ENCODE measurements around the gene CLDN19.
A peak's percentile ranks its signal among the peaks of the same experiment; 100 is the strongest.

Gene CLDN19

GRCh38 chr1:42736571-42737200, 3.4 kb downstream of the CLDN19 start:
- H2AFZ ChIP-seq (ENCODE audit: low read length), result peak overlapping the region; percentile 79
- H3K36me3 ChIP-seq (replicated peaks in 1 of 2; ENCODE audit: control insufficient read depth in 2 of 2, insufficient read depth in 2 of 2, low read length in 2 of 2), result peaks cover 0 to 1% of the 10 kb centered on the region in 2 donors
- no peak overlapping the region for H3K4ac ChIP-seq (ENCODE audit: low read length)
- no CpG with 5 or more reads among the region's 8 CpGs for WGBS, 2 donors (ENCODE audit: extremely low coverage in 2 of 2, insufficient read length in 2 of 2, insufficient replicate concordance in 1 of 2)
- no peak for DNase-seq (ENCODE audit: low spot score)
- peak overlapping the region; percentile 73 for H3K18ac ChIP-seq (ENCODE audit: low read length)
- H2BK5ac ChIP-seq (ENCODE audit: low read length), result no peak overlapping the region
- H3K4me1 ChIP-seq (ENCODE audit: control insufficient read depth in 2 of 2, insufficient read depth in 1 of 2, low read depth in 1 of 2, low read length in 2 of 2), result peaks cover 15 to 20% of the 10 kb centered on the region in 2 donors
- no peak overlapping the region for H3K27ac ChIP-seq (replicated peaks; ENCODE audit: low read length)
- H3K9ac ChIP-seq (ENCODE audit: low read depth, low read length, poor library complexity), result peak overlapping the region; percentile 1
- H3K79me1 ChIP-seq (ENCODE audit: low read depth, low read length), result no peaks in the 10 kb centered on the region
- H4K91ac ChIP-seq (ENCODE audit: low read depth, low read length, poor library complexity), result no peak overlapping the region
- H3K4me2 ChIP-seq (ENCODE audit: insufficient read depth, low read length, poor library complexity, severe bottlenecking), result no peak overlapping the region
- no peak overlapping the region for H2BK12ac ChIP-seq (ENCODE audit: low read length)
- H2BK15ac ChIP-seq (ENCODE audit: low read length), result no peak overlapping the region
- H3K23ac ChIP-seq (ENCODE audit: low read depth, low read length, poor library complexity), result no peak overlapping the region
- H3K27me3 ChIP-seq (ENCODE audit: control insufficient read depth in 3 of 3, insufficient read depth in 3 of 3, low read depth in 1 of 3, low read length in 3 of 3), result no peaks in the 10 kb centered on the region
- H3K9me3 ChIP-seq (replicated peaks in 1 of 2; ENCODE audit: control insufficient read depth in 2 of 2, insufficient read depth in 1 of 2, low read depth in 1 of 2, low read length in 2 of 2), result no peaks in the 10 kb centered on the region
- H3K4me3 ChIP-seq (ENCODE audit: low read length in 2 of 2), result no peak overlapping the region
- H2AK5ac ChIP-seq (ENCODE audit: low read depth, low read length), result peak overlapping the region; percentile 47
- no peak overlapping the region for H3K14ac ChIP-seq (ENCODE audit: low read length)
- no peak overlapping the region for H4K8ac ChIP-seq (ENCODE audit: low read depth, low read length)
- no peak overlapping the region for H2BK120ac ChIP-seq (ENCODE audit: low read depth, low read length)

DNA sequence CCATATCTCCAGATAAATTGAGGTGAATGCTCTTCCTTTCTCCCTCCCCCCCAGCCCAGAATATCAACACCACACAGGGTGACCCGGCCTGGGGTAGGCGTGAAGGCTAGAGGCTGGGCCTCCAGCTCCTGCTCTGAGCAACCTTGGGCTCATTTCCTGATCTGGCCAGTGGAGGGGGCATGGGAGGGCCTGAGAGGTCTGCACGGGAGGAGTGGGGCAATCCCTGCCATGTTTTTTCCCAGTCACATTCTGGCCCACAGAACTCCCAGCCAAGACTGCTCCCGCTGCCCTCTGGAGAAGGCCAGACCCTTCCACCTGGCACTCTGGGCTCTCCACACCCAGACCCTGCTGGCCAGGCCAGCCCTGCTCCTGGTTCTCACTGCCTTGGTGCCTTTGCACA, 3.9 kb downstream of the CLDN19 start:
- Histone ChIP-seq H2BK15ac (ENCODE audit: low read length) (no peak overlapping the region), H4K91ac (ENCODE audit: low read depth, low read length, poor library complexity) (no peak overlapping the region), H3K36me3 (replicated peaks in 1 of 2; ENCODE audit: control insufficient read depth in 2 of 2, insufficient read depth in 2 of 2, low read length in 2 of 2) (peaks cover 0 to 1% of the 10 kb centered on the region in 2 donors), H3K27ac (replicated peaks; ENCODE audit: low read length) (no peak overlapping the region), H3K79me1 (ENCODE audit: low read depth, low read length) (no peaks in the 10 kb centered on the region), H2AFZ (ENCODE audit: low read length) (peak overlapping the region; percentile 79), H3K9ac (ENCODE audit: low read depth, low read length, poor library complexity) (no peak overlapping the region), H2AK5ac (ENCODE audit: low read depth, low read length) (peak overlapping the region; percentile 65), H3K4me3 (ENCODE audit: low read length in 2 of 2) (no peak overlapping the region), H4K8ac (ENCODE audit: low read depth, low read length) (no peak overlapping the region), H3K4me2 (ENCODE audit: insufficient read depth, low read length, poor library complexity, severe bottlenecking) (no peak overlapping the region), H2BK120ac (ENCODE audit: low read depth, low read length) (no peak overlapping the region), H3K4ac (ENCODE audit: low read length) (no peak overlapping the region), H3K23ac (ENCODE audit: low read depth, low read length, poor library complexity) (no peak overlapping the region), H3K14ac (ENCODE audit: low read length) (no peak overlapping the region), H3K4me1 (ENCODE audit: control insufficient read depth in 2 of 2, insufficient read depth in 1 of 2, low read depth in 1 of 2, low read length in 2 of 2) (peaks cover 13 to 17% of the 10 kb centered on the region in 2 donors), H3K18ac (ENCODE audit: low read length) (peak overlapping the region; percentile 45), H2BK5ac (ENCODE audit: low read length) (no peak overlapping the region), H3K27me3 (ENCODE audit: control insufficient read depth in 3 of 3, insufficient read depth in 3 of 3, low read depth in 1 of 3, low read length in 3 of 3) (no peaks in the 10 kb centered on the region), H3K9me3 (replicated peaks in 1 of 2; ENCODE audit: control insufficient read depth in 2 of 2, insufficient read depth in 1 of 2, low read depth in 1 of 2, low read length in 2 of 2) (no peaks in the 10 kb centered on the region), H2BK12ac (ENCODE audit: low read length) (no peak overlapping the region)
- WGBS, 2 donors (ENCODE audit: extremely low coverage in 2 of 2, insufficient read length in 2 of 2, insufficient replicate concordance in 1 of 2), result no CpG with 5 or more reads among the region's 4 CpGs
- no peak for DNase-seq (ENCODE audit: low spot score)

DNA sequence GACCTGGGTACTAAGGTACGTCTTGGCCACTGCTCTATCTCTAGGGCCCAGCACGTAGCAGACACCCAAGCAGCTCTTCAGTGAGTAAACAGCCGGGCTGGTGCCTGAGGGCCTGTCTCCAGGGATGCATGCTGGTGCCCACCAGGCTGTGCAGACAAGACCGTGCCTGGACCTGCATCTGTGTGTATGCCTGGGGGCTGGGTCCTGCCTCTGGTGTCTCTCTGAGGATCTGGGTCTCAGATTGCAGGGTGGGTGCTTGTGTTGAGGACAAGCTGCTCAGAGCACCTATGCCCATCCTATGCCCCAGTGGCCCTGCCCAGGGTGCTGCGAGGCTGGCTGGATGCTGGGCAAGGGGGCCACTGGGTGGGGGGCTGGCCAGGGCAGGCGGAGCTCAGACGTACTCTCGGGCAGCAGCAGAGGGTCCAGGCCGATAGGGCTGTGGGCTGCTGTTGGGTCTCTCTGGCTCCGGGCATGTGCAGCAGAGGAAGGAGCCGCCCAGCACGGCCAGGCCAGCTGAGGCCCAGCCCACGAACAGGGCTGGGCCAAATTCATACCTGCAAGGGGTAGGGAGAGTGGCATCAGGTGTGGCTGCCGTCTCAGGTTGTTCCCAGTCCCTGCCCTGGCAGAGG, 4.4 kb downstream of the CLDN19 start:
- no peak overlapping the region for H2BK5ac ChIP-seq (ENCODE audit: low read length)
- WGBS, 2 donors (ENCODE audit: extremely low coverage in 2 of 2, insufficient read length in 2 of 2, insufficient replicate concordance in 1 of 2), result no CpG with 5 or more reads among the region's 14 CpGs
- no peak overlapping the region for H4K91ac ChIP-seq (ENCODE audit: low read depth, low read length, poor library complexity)
- DNase-seq (ENCODE audit: low spot score), result no peak
- H3K27ac ChIP-seq (replicated peaks; ENCODE audit: low read length), result no peak overlapping the region
- no peak overlapping the region for H3K14ac ChIP-seq (ENCODE audit: low read length)
- peak overlapping the region; percentile 80 for H3K18ac ChIP-seq (ENCODE audit: low read length)
- H3K9me3 ChIP-seq (replicated peaks in 1 of 2; ENCODE audit: control insufficient read depth in 2 of 2, insufficient read depth in 1 of 2, low read depth in 1 of 2, low read length in 2 of 2), result no peaks in the 10 kb centered on the region
- H2BK120ac ChIP-seq (ENCODE audit: low read depth, low read length), result peak overlapping the region; percentile 40
- no peak overlapping the region for H2AFZ ChIP-seq (ENCODE audit: low read length)
- peaks cover 8 to 13% of the 10 kb centered on the region in 2 donors for H3K4me1 ChIP-seq (ENCODE audit: control insufficient read depth in 2 of 2, insufficient read depth in 1 of 2, low read depth in 1 of 2, low read length in 2 of 2)
- no peak overlapping the region for H2BK15ac ChIP-seq (ENCODE audit: low read length)
- no peak overlapping the region for H3K4me2 ChIP-seq (ENCODE audit: insufficient read depth, low read length, poor library complexity, severe bottlenecking)
- no peak overlapping the region for H2BK12ac ChIP-seq (ENCODE audit: low read length)
- H3K79me1 ChIP-seq (ENCODE audit: low read depth, low read length), result no peaks in the 10 kb centered on the region
- no peak overlapping the region for H3K4ac ChIP-seq (ENCODE audit: low read length)
- H3K4me3 ChIP-seq (ENCODE audit: low read length in 2 of 2), result no peak overlapping the region
- H2AK5ac ChIP-seq (ENCODE audit: low read depth, low read length), result peak overlapping the region; percentile 65
- peak overlapping the region; percentile 82 for H3K23ac ChIP-seq (ENCODE audit: low read depth, low read length, poor library complexity)
- H3K27me3 ChIP-seq (ENCODE audit: control insufficient read depth in 3 of 3, insufficient read depth in 3 of 3, low read depth in 1 of 3, low read length in 3 of 3), result no peaks in the 10 kb centered on the region
- H3K36me3 ChIP-seq (replicated peaks in 1 of 2; ENCODE audit: control insufficient read depth in 2 of 2, insufficient read depth in 2 of 2, low read length in 2 of 2), result peaks cover 0 to 1% of the 10 kb centered on the region in 2 donors
- H3K9ac ChIP-seq (ENCODE audit: low read depth, low read length, poor library complexity), result no peak overlapping the region
- peak overlapping the region; percentile 52 for H4K8ac ChIP-seq (ENCODE audit: low read depth, low read length)

DNA sequence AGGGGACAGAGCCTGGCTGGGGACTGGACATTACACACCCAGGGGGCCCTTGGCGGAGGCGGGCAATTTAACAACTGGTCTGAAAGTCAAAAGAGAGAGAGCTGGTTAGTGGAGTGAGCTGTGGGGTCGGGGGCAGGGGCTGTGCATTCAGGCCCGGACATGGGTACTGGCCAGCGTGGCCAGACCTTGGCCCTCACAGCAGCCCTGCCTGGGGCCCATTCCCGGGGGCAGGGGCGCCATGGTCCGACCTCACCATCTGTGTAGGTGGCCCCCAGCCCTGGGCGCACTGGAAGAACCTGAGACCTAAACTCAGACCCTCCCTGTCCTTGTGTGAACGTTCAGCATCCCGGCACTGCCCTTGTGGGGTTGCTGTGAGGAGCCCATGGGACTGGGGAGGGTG, 5.0 kb downstream of the CLDN19 start:
- peaks cover 0 to 1% of the 10 kb centered on the region in 2 donors for H3K36me3 ChIP-seq (replicated peaks in 1 of 2; ENCODE audit: control insufficient read depth in 2 of 2, insufficient read depth in 2 of 2, low read length in 2 of 2)
- no peak for DNase-seq (ENCODE audit: low spot score)

More for the DNA sequence above, 5.0 kb downstream of the CLDN19 start:
- Histone ChIP-seq H3K14ac (ENCODE audit: low read length) (no peak overlapping the region), H3K4me1 (ENCODE audit: control insufficient read depth in 2 of 2, insufficient read depth in 1 of 2, low read depth in 1 of 2, low read length in 2 of 2) (peaks cover 4 to 9% of the 10 kb centered on the region in 2 donors), H3K79me1 (ENCODE audit: low read depth, low read length) (no peaks in the 10 kb centered on the region), H3K4ac (ENCODE audit: low read length) (no peak overlapping the region), H2BK120ac (ENCODE audit: low read depth, low read length) (no peak overlapping the region), H3K27me3 (ENCODE audit: control insufficient read depth in 3 of 3, insufficient read depth in 3 of 3, low read depth in 1 of 3, low read length in 3 of 3) (no peaks in the 10 kb centered on the region), H2BK12ac (ENCODE audit: low read length) (no peak overlapping the region), H3K4me2 (ENCODE audit: insufficient read depth, low read length, poor library complexity, severe bottlenecking) (no peak overlapping the region), H3K4me3 (ENCODE audit: low read length in 2 of 2) (no peak overlapping the region), H4K8ac (ENCODE audit: low read depth, low read length) (no peak overlapping the region), H4K91ac (ENCODE audit: low read depth, low read length, poor library complexity) (no peak overlapping the region), H2AFZ (ENCODE audit: low read length) (no peak overlapping the region), H3K9ac (ENCODE audit: low read depth, low read length, poor library complexity) (no peak overlapping the region), H2BK5ac (ENCODE audit: low read length) (no peak overlapping the region), H2BK15ac (ENCODE audit: low read length) (no peak overlapping the region), H3K9me3 (replicated peaks in 1 of 2; ENCODE audit: control insufficient read depth in 2 of 2, insufficient read depth in 1 of 2, low read depth in 1 of 2, low read length in 2 of 2) (no peaks in the 10 kb centered on the region), H3K18ac (ENCODE audit: low read length) (peak overlapping the region; percentile 80), H3K27ac (replicated peaks; ENCODE audit: low read length) (no peak overlapping the region), H3K23ac (ENCODE audit: low read depth, low read length, poor library complexity) (peak overlapping the region; percentile 82), H2AK5ac (ENCODE audit: low read depth, low read length) (no peak overlapping the region)
- no CpG with 5 or more reads among the region's 11 CpGs for WGBS, 2 donors (ENCODE audit: extremely low coverage in 2 of 2, insufficient read length in 2 of 2, insufficient replicate concordance in 1 of 2)

Data from neuronal stem cell (in vitro differentiated cells).